Dermis microvascular lymphatic vessel endothelial cell (primary cell): Measurements from ENCODE around the gene RDX. TPM values are rescaled to one million over a fixed set of nuclear protein-coding genes. Genes with fewer than 3 reads are reported as not detected.
"Not testable (repeated sequence)": the region's sequence is repeated elsewhere in the genome, so short reads cannot be mapped to it uniquely, and the experiment has no call there.

Experiments used
- DNase-seq, 2 donors: peaks; one replicate each; pipeline versions ENCODE4 v3.0.0 to v3.0.0-alpha.2; 2010; ENCODE audit warnings: low read depth in 2 of 2
- total RNA-seq: library from RNA; depleted of rRNA; stranded (reverse); fragments of >200 nt; gene quantifications from 2 replicates; pipeline ENCODE4 v1.2.1, GENCODE V29; 2014

Gene RDX
- 60.4 and 90.6 TPM in 2 replicates for total RNA-seq

GRCh38 chr11:110296226-110297075 is at the start of gene RDX:
TSS of gene RDX (minus strand) at chr11:110296614. CDS start at chr11:110279692, 16,922 bp downstream.
- DNase-seq: peak; percentile 35 to 83

- peak in 1 of 2 donors; percentile 49 for DNase-seq
Measured at GRCh38 chr11:110345743-110346142, 49.3 kb upstream of the RDX start.

DNA sequence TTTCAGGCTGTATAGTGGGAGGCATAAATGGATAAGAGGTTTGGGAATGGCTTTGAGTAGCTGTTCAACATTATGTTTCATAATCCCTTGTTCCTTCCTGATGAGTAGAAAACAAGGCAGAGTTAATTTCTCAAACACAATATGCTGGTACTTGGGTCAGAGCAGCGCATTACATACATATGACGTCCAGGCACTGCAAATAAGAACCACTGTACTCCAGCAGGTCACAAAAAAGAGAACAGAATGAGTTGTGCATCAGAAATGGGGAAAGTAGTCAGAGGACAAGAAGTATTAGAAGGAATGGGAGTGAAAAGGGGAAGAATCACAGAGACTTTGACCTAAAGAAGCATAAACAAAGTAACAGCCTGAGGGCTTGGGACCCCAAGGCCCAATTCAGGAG is 44.0 kb upstream of the RDX start:
- no peak for DNase-seq

- no peak for DNase-seq
Measured at GRCh38 chr11:110339456-110340250, 43.2 kb upstream of the RDX start.

DNA sequence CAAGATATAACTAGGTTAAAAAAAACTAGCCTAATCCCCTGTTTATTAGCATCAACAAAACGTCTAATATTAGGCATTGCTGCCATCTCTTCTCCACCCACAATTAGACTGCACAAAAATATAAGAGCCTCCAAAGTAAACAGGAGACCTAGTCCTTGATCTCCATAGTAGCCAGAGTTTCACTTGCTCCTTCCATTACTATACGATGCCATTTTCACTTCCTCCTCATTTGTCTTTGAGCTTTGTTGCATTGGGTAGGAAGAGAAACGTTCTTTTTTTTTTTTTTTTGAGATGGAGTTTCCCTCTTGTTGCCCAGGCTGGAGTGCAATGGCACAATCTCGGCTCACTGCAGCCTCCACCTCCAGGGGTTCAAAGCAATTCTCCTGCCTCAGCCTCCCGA is 42.3 kb upstream of the RDX start:
- DNase-seq: no peak

DNA sequence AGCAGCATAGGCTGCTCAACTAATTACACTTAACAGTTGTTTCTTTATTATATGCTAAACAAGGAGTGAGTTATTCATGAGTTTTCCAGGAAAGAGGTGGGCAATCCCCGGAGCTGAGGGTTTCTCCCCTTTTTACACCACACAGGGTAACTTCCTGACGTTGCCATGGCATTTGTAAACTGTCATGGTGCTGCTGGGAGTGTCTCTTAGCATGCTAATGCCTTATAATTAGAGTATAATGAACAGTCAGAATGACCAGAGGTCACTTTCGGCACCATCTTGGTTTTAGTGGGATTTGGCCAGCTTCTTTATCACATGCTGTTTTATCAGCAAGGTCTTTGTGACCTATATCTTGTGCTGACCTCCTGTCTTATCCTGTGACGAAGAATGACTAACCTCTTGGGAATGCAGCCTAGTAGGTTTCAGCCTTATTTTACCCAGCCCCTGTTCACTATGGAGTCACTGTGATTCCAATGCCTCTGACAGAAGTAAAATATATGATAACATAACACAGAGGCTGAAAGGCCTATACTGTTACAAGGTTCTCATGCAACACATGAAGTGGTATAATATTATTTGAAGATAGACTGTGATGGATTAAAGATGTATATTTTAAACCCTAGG is 41.3 kb upstream of the RDX start:
- peak in 1 of 2 donors; percentile 56 for DNase-seq

DNA sequence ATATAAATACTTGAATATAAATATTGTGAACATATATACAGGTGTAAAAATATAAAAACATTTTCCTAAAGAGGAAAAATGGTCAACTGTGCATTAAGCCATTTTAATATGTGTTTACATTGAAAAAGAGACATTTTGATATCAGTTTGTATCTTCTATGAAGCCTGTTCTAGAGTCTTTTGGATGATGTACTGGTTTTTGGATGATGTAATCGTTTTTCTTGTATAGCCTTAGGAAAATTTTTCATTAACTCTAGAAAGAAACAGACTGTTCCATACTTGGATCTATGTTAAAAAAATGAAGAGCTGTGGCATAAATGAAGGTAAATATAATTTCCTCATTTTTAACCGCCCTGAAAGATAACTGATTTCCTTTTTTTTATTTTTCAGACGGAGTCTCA is 39.6 kb upstream of the RDX start:
- no peak for DNase-seq

DNA sequence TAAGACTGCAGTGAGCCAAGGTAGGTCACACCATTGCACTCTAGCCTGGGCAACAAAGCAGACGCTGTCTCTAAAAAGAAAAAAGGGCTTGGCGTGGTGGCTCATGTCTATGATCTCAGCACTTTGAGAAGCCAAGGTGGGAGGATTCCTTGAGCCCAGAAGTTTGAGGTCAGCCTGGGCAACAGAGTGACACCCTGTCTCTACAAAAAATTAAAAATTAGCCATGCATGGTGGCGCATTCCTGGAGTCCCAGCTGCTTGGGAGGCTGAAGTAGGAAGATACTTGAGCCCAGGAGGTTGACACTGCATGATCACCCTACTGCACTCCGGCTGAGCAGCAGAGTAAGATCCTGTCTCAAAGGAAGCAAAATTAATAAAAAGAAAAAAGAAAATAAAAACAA is 38.9 kb upstream of the RDX start:
- DNase-seq: no peak

GRCh38 chr11:110331626-110332025 is 35.2 kb upstream of the RDX start:
- DNase-seq: no peak

DNA sequence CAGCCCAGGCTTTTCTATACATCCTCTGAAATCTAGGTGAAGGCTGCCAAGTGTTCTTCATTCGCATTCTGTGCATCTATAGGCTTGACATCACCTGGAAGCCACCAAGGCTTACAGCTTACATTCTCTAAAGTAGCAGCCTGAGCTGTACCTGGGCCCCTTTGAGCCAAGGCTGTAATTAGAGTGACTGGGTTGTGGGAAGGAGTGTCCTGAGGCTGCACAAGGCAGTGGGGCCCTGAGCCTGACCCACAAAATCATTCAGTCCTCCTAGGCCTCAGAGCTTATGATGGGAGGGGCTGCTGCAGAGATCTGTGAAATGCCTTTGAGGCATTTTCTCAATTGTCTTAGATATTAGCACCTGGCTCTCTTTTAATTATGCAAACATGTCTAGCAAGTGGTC is 33.0 kb upstream of the RDX start:
- DNase-seq: no peak

DNA sequence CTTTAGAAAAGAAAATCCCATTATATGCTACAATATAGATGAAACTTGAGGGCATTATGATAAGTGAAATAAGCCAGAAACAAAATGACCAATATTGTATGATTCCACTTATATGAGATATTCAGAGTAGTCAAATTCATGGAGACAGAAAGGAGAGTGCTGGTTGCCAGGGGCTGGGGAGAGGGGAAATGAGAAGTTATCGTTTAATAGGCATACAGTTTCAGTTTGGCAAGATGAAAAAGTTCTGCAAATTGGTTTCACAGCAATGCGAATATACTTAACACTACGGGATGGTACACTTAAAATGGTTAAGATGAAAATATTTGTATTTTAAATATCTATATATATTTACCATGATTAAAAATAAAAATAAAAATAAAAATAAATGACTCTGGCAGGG is 31.1 kb upstream of the RDX start:
- no peak for DNase-seq

- DNase-seq: no peak
Measured at GRCh38 chr11:110323786-110324185, 27.4 kb upstream of the RDX start.

- no peak for DNase-seq
Measured at GRCh38 chr11:110319501-110319900, 23.1 kb upstream of the RDX start.

DNA sequence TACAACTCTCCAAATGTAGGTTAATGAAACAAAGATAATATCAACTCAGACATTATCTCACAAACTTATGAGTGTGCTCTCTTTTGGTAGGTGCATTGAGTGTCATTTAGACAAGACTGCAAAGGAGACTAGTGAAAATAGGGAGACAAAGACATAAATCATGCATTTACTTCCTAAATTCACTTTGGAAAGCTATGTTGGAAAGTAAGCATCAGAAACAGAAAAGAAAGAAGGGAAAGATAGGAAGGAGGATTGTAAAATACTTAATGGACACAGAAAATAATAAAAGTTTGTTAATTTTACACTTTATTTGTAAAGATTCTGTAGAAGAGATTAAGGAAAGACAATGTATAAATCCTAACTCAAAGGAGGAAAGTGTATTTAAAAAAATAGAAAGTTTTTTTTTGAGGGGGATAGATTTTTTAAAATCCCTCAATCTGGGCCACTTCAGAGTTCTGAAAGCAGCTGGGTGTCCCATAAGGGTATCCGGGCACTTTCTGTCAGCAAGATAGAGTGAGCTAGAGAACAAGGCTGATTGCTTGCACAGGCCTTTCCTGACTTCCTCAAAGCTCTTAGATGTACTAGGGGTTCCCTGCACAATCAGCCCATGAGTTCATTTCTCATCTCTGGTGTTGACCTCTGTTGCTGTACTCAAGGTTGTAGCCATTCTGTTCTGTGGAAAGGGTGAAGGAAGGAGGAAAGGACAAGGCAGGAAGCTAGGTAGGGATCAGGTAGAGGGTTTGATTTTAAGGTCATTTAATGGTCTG is 22.4 kb upstream of the RDX start:
- DNase-seq: peak in 1 of 2 donors; percentile 75

GRCh38 chr11:110317516-110317932 is 21.1 kb upstream of the RDX start:
- peak; percentile 97 to 100 for DNase-seq

- no peak for DNase-seq
Measured at GRCh38 chr11:110314366-110315095, 18.1 kb upstream of the RDX start.

GRCh38 chr11:110312670-110313069 is 16.3 kb upstream of the RDX start:
- DNase-seq: no peak

DNA sequence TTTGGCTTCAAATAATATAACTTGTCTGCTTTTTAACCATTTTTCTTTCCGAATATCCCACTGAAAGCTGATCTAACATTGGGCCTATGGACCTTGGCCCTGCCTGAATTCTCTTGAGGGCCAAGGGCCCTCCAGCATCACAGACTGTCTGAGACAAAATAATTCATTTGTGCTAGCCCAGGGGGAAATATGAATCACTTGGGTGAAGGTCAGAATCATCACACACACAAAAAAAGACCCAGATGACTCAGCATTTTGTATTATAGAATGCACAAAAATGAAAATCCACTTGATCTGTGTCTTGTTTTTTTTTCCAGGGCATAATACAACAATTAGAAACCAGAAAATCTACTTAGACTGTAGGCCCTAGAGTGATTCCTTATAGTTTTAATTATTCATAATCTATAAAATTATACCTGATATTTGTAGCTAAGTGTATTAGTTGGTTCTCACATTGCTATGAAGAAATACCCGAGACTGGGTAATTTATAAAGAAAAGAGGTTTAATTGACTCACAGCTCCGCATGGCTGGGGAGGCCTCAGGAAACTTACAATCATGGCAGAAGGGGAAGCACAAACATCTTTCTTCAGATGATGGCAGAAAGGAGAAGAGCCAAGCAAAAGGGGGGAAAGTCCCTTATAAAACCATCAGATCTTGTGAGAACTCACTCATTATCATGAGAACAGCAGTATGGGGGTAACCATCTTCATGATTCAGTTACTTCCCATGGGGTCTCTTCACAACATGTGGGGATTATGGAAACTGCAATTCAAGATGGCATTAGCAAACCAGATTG is 15.6 kb upstream of the RDX start:
- DNase-seq: peak; percentile 43 to 59

GRCh38 chr11:110308071-110308470 is 11.7 kb upstream of the RDX start:
- no peak for DNase-seq

GRCh38 chr11:110306019-110306388 is 9.6 kb upstream of the RDX start:
- DNase-seq: not testable (repeated sequence)
